GM21737 (cell line): ENCODE data around the gene SMC4.

Source experiments
- ATAC-seq: cut with Tn5 transposase; IDR thresholded peaks from one replicate; pipeline ENCODE4 v1.9.1; 2021; ENCODE audit warnings: mild to moderate bottlenecking, moderate library complexity; ENCODE audit not compliant: unreplicated experiment

Gene SMC4

GRCh38 chr3:160474416-160474838 lies 75.0 kb downstream of the SMC4 start:
- ATAC-seq: no peak

- ATAC-seq: no peak
Observed at GRCh38 chr3:160475153-160475552, 75.7 kb downstream of the SMC4 start.

DNA sequence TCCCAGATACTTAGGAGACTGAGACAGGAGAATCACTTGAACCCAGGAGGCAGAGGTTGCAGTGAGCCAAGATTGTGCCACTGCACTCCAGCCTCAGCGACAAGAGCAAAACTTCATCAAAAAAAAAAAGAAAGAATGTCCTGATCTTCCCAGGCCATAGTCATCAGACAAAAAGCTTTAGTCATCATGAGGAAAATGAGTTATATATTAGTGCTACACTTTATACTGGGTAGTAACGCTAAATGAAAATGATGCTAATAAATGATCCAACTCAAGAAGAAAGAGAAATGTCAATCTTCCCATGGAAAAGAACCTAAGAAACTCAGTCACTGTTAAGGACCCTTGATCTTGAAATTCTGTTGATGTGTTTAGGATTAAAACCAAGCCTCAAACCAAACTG lies 76.4 kb downstream of the SMC4 start:
- ATAC-seq: no peak

DNA sequence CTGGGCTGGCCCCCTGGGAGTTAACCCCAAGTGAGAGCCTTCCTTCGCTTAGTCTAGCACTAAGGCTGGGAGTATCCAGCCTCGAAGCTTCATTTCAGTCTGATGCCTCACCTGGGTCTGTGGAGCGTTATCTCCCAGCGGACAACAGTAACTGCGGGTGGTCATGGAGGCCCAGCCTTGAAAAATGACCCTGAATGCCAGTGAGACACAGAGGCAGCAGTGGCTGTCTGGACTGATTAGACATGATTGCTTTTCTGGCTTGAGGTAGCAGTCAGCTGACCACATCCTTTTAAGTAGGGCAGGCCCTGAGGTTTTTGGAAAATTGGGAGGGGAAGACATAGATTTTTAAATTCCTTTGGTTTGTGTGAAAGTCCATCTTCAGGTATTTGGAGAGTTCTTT lies 78.3 kb downstream of the SMC4 start:
- ATAC-seq: no peak

DNA sequence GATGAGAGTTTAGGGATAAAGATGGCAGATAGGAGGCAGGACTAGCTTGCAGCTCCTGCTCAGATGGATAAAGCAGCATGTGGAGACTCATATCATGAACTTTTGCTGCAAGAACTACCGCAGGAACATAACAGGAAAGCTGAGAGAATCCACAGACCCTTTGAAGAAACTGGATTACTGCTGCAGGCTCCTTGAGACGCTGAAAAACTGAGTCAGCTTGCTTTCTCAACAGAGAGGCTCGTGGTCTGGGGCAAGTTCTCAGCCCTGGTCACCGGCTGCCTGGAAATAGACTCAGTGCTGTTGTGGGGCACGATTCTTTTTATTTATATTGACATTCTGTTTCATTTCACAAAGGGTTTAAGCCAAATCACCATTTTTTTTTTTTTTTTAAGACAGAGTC lies 78.9 kb downstream of the SMC4 start:
- no peak for ATAC-seq

- ATAC-seq: no peak
Observed at GRCh38 chr3:160479376-160479775, 79.9 kb downstream of the SMC4 start.

GRCh38 chr3:160480931-160481330 lies 81.5 kb downstream of the SMC4 start:
- no peak for ATAC-seq

DNA sequence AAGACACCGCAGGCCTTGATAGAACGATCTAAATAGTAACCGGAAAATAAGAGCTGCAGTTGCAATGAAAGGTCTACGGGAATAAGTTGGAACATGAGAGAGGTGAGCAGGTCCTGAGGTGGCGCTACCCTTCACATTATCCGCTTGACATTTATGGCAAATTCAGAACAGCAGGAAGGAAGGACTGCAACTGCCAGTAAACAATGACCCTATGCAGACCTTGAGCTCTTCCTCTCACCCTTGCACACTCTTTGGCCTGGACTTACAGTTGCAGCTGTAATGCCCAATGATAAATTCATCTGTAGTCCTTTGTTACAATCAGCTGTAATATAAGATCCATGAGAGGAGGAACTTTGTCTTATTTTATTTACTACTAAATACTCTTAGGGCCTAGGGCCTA lies 82.4 kb downstream of the SMC4 start:
- no peak for ATAC-seq

GRCh38 chr3:160482796-160483195 lies 83.3 kb downstream of the SMC4 start:
- no peak for ATAC-seq
